ENCODE results near the gene KCNQ5.

GRCh38 chr6:73233048-73233447 lies 611.2 kb downstream of the KCNQ5 start:
- no peak for TF ChIP-seq EP300 (IDR thresholded peaks at IDR 0.05; ENCODE audit: borderline replicate concordance in 1 of 2, low read depth in 2 of 2, low read length in 2 of 2)
- TF ChIP-seq, protein P1, sequence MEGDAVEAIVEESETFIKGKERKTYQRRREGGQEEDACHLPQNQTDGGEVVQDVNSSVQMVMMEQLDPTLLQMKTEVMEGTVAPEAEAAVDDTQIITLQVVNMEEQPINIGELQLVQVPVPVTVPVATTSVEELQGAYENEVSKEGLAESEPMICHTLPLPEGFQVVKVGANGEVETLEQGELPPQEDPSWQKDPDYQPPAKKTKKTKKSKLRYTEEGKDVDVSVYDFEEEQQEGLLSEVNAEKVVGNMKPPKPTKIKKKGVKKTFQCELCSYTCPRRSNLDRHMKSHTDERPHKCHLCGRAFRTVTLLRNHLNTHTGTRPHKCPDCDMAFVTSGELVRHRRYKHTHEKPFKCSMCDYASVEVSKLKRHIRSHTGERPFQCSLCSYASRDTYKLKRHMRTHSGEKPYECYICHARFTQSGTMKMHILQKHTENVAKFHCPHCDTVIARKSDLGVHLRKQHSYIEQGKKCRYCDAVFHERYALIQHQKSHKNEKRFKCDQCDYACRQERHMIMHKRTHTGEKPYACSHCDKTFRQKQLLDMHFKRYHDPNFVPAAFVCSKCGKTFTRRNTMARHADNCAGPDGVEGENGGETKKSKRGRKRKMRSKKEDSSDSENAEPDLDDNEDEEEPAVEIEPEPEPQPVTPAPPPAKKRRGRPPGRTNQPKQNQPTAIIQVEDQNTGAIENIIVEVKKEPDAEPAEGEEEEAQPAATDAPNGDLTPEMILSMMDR (IDR thresholded peaks at IDR 0.05; ENCODE audit: control extremely low read depth in 1 of 3, insufficient read depth in 1 of 3, low read depth in 1 of 3, low read length in 3 of 3), result no peak
- TF ChIP-seq, protein P2, sequence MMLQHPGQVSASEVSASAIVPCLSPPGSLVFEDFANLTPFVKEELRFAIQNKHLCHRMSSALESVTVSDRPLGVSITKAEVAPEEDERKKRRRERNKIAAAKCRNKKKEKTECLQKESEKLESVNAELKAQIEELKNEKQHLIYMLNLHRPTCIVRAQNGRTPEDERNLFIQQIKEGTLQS (IDR thresholded peaks at IDR 0.05; ENCODE audit: insufficient read depth, low read depth, low read length), result no peak
- TF ChIP-seq, protein P3, sequence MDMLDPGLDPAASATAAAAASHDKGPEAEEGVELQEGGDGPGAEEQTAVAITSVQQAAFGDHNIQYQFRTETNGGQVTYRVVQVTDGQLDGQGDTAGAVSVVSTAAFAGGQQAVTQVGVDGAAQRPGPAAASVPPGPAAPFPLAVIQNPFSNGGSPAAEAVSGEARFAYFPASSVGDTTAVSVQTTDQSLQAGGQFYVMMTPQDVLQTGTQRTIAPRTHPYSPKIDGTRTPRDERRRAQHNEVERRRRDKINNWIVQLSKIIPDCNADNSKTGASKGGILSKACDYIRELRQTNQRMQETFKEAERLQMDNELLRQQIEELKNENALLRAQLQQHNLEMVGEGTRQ (IDR thresholded peaks at IDR 0.05; ENCODE audit: low read length), result no peak
- no peak for TF ChIP-seq KDM5A (IDR thresholded peaks at IDR 0.05; ENCODE audit: low read length)
- no peak for TF ChIP-seq FOSL1 (IDR thresholded peaks at IDR 0.05; ENCODE audit: insufficient read depth, low read depth, low read length)

Data from H1 (cell line).